SK-N-SH (cell line): ENCODE results near the gene RBCK1. TPM values are rescaled to one million over a fixed set of nuclear protein-coding genes. Genes with fewer than 3 reads are reported as not detected.

Experiments
- CTCF ChIA-PET: fragments of 300-600, 350-600 bp; formaldehyde crosslinking; extraction: SDS; loops from one replicate; lab custom pipeline; 2021; lab: Yijun Ruan, JAX
- POLR2A ChIA-PET: fragments of 350-600 bp; sonication (Branson Sonifier 250); formaldehyde crosslinking; extraction: SDS; loops from one replicate; lab custom pipeline; 2020; ENCODE audit warnings: antibody characterized with exemption, inconsistent platforms; lab: Yijun Ruan, JAX
- DNase-seq: peaks from one replicate; pipeline ENCODE4 v3.0.0; 2012
- H2AFZ ChIP-seq: fragments of 200-600 bp; sonication (generic); 2 replicates; pipeline ENCODE4 v1.8.1; 2016; ENCODE audit warnings: antibody characterized with exemption, mild to moderate bottlenecking, low read depth
- H3F3A ChIP-seq: fragments of 200-600 bp; sonication (generic); replicated peaks from 2 replicates; pipeline ENCODE3; 2016; ENCODE audit warnings: antibody characterized with exemption, mild to moderate bottlenecking; ENCODE audit not compliant: insufficient read depth
- H3K27ac ChIP-seq, 2 experiments: fragments of 200-500 bp in 1 of 2; fragments of 200-600 bp in 1 of 2; sonication (Bioruptor generic) in 1 of 2; sonication (generic), shearing (Covaris generic) in 1 of 2; 2 replicates each; pipeline versions ENCODE4 v1.5.1 to v1.6.1; 2014 to 2016; ENCODE audit warnings: low read depth in 2 of 2, inconsistent platforms in 1 of 2, low read length in 1 of 2, mild to moderate bottlenecking in 1 of 2, mixed read lengths in 1 of 2
- H3K27me3 ChIP-seq: fragments of 200-600 bp; sonication (generic), shearing (Covaris generic); 2 replicates; pipeline ENCODE4 v1.6.1; 2016; ENCODE audit warnings: mixed run types; ENCODE audit not compliant: insufficient read depth
- H3K36me3 ChIP-seq, 2 experiments: fragments of 200-500 bp in 1 of 2; fragments of 200-600 bp in 1 of 2; sonication (Bioruptor generic) in 1 of 2; sonication (generic) in 1 of 2; replicated peaks in 1 of 2; 2 replicates each; pipeline versions ENCODE3 to v1.5.1; 2014 to 2016; ENCODE audit warnings: low read length in 1 of 2, mild to moderate bottlenecking in 1 of 2; ENCODE audit not compliant: insufficient read depth in 2 of 2, control insufficient read depth in 1 of 2
- H3K4me1 ChIP-seq, 2 experiments: fragments of 200-500 bp in 1 of 2; fragments of 200-600 bp in 1 of 2; sonication (Bioruptor generic) in 1 of 2; sonication (generic), shearing (Covaris generic) in 1 of 2; 2 replicates each; pipeline versions ENCODE4 v1.5.1 to v1.6.1; 2014 to 2016; ENCODE audit warnings: low read depth in 1 of 2, low read length in 1 of 2, mixed run types in 1 of 2; ENCODE audit not compliant: insufficient read depth in 2 of 2, control insufficient read depth in 1 of 2
- H3K4me2 ChIP-seq: fragments of 200-600 bp; sonication (generic), shearing (Covaris generic); 2 replicates; pipeline ENCODE4 v1.6.1; 2017; ENCODE audit warnings: mixed run types
- H3K4me3 ChIP-seq, 2 experiments: fragments of 200-500 bp in 1 of 2; fragments of 200-600 bp in 1 of 2; sonication (Bioruptor generic) in 1 of 2; sonication (generic), shearing (Covaris generic) in 1 of 2; 2 replicates each; pipeline versions ENCODE4 v1.5.1 to v1.8.1; 2014 to 2016; ENCODE audit warnings: low read depth in 2 of 2, inconsistent platforms in 1 of 2, low read length in 1 of 2, mild to moderate bottlenecking in 1 of 2, mixed read lengths in 1 of 2, moderate library complexity in 1 of 2
- H3K79me2 ChIP-seq: fragments of 200-600 bp; sonication (generic); 2 replicates; pipeline ENCODE4 v1.8.1; 2017; ENCODE audit warnings: mild to moderate bottlenecking; ENCODE audit not compliant: insufficient read depth
- H3K9ac ChIP-seq: fragments of 200-600 bp; sonication (generic); 2 replicates; pipeline ENCODE4 v1.6.1; 2017; ENCODE audit warnings: mixed run types
- H3K9me2 ChIP-seq: fragments of 200-600 bp; sonication (generic); 2 replicates; pipeline ENCODE4 v1.6.1; 2017; ENCODE audit warnings: mixed run types
- H3K9me3 ChIP-seq: fragments of 200-600 bp; sonication (generic); 2 replicates; pipeline ENCODE4 v1.6.1; 2017; ENCODE audit warnings: mixed run types, mild to moderate bottlenecking, moderate library complexity
- H4K20me1 ChIP-seq: fragments of 200-600 bp; sonication (generic); 2 replicates; pipeline ENCODE4 v1.6.1; 2017; ENCODE audit warnings: mild to moderate bottlenecking, mixed run types; ENCODE audit not compliant: insufficient read depth
- CHD2 ChIP-seq: fragments of 150-350 bp; IDR thresholded peaks from 2 replicates; pipeline ENCODE4 v1.6.1; 2018; ENCODE audit warnings: low read length; ENCODE audit not compliant: partially characterized antibody
- ELF1 ChIP-seq: IDR thresholded peaks from 2 replicates; pipeline ENCODE4 v1.4.0; 2012
- EP300 ChIP-seq, 2 experiments: IDR thresholded peaks; 2 replicates each; pipeline versions ENCODE4 v1.4.0 to v1.6.1; 2012; ENCODE audit warnings: borderline replicate concordance in 1 of 2, low read depth in 1 of 2, low read length in 1 of 2
- EZH2phosphoT487 ChIP-seq: fragments of 200-600 bp; sonication (generic); IDR thresholded peaks from 2 replicates; pipeline ENCODE4 v1.6.1; 2017; ENCODE audit warnings: low read depth, mixed run types, mild to moderate bottlenecking, antibody characterized with exemption, moderate library complexity, borderline replicate concordance
- FOSL2 ChIP-seq: IDR thresholded peaks from 2 replicates; pipeline ENCODE4 v1.4.0; 2012; ENCODE audit warnings: low read depth, mild to moderate bottlenecking, moderate library complexity, borderline replicate concordance
- FOXM1 ChIP-seq: IDR thresholded peaks from 2 replicates; pipeline ENCODE4 v1.4.0; 2012; ENCODE audit warnings: low read depth, mild to moderate bottlenecking
- MEF2A ChIP-seq: IDR thresholded peaks from 2 replicates; pipeline ENCODE4 v1.4.0; 2012; ENCODE audit warnings: low read depth, borderline replicate concordance
- MXI1 ChIP-seq: IDR thresholded peaks from 2 replicates; pipeline ENCODE4 v1.6.1; 2012; ENCODE audit warnings: mild to moderate bottlenecking, low read depth, low read length, improper control_type of control experiment
- NFIC ChIP-seq: IDR thresholded peaks from 2 replicates; pipeline ENCODE4 v1.4.0; 2012; ENCODE audit warnings: borderline replicate concordance
- POLR2AphosphoS5 ChIP-seq: IDR thresholded peaks from 2 replicates; pipeline ENCODE4 v1.6.1; 2012; ENCODE audit warnings: low read depth, low read length
- RCOR1 ChIP-seq: fragments of 150-350 bp; IDR thresholded peaks from 2 replicates; pipeline ENCODE4 v1.6.1; 2017; ENCODE audit warnings: antibody characterized with exemption, low read length
- RXRA ChIP-seq: IDR thresholded peaks from 2 replicates; pipeline ENCODE4 v1.4.0; 2012; ENCODE audit warnings: low read depth, mild to moderate bottlenecking, borderline replicate concordance
- SIN3A ChIP-seq: IDR thresholded peaks from 2 replicates; pipeline ENCODE4 v1.6.1; 2012; ENCODE audit warnings: low read depth, mild to moderate bottlenecking, low read length, moderate library complexity, borderline replicate concordance
- TAF1 ChIP-seq: IDR thresholded peaks from 2 replicates; pipeline ENCODE4 v1.6.1; 2012; ENCODE audit warnings: low read depth, mild to moderate bottlenecking, low read length, moderate library complexity, borderline replicate concordance
- WGBS: methylation state at CpG from one replicate; pipeline ENCODE4 v1.1.6; 2017; ENCODE audit warnings: low lambda C conversion rate; 5-methylcytosine and 5-hydroxymethylcytosine counted together
- polyA plus RNA-seq, 3 experiments: library from polyadenylated mRNA; depleted of rRNA; stranded (reverse); fragments of >200 nt; gene quantifications; 2 replicates each; pipeline ENCODE4 v1.2.3, GENCODE V29; 2012
- TF ChIP-seq, protein P1 (sequence below): fragments of 200-600 bp; sonication (generic); IDR thresholded peaks from 2 replicates; pipeline ENCODE4 v1.6.1; 2017; ENCODE audit warnings: antibody characterized with exemption, mild to moderate bottlenecking, moderate library complexity
- TF ChIP-seq, protein P2 (sequence below): IDR thresholded peaks from 2 replicates; pipeline ENCODE4 v1.4.0; 2012; ENCODE audit warnings: low read depth
- TF ChIP-seq, protein P3 (sequence below): fragments of 150-350 bp; IDR thresholded peaks from 2 replicates; pipeline ENCODE4 v1.6.1; 2017; ENCODE audit warnings: antibody characterized with exemption, low read length, low read depth, borderline replicate concordance
- TF ChIP-seq, protein P4 (sequence below): fragments of 150-350 bp; IDR thresholded peaks from 2 replicates; pipeline ENCODE4 v1.6.1; 2016; ENCODE audit warnings: mild to moderate bottlenecking, low read depth, low read length

RBCK1 gene
- polyA plus RNA-seq, 1 of the 3 experiments (the other 2 are of a cell fraction) = 105 TPM

DNA sequence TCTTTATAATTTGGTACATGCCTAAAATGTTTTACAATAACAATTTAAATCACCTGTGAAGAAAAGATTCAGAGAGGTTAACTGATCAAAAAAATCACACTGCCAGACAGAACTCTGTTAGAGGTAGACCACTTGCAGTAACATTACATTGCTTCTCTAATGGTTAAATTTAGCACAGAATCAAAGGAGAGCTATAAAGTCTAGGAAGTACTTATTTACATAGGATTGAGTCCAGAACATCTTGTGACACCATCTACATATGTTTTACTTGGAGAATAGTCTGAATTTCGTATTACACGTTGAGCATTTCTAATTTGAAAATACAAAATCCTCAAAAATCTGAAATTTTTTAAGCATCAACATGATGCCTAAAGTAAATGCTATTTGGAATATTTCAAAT is 71.4 kb downstream of the RBCK1 start (continued):
- TF ChIP-seq TAF1 = no peak

DNA sequence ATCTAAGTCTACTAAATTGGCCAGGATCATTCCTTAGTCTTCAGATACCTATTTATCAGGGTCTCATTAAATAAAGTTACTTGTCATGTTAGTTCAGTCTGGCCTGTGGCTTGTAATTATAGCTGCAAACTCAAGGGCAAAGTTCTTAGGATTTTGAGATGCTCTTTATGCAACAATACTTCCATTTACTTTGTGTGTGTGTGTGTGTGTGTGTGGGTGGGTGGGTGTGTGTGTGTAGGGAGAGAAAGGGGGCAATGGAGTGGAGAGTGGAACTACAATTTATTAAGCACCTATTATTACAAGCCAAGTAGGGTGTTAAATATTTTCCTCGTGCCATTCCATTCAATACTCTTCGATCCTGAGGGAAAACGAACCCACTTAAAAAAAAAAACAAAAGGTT is 71.9 kb downstream of the RBCK1 start:
- Histone ChIP-seq H3K9me2 (no peaks in the 10 kb centered on the region), H3K4me2 (no peak overlapping the region), H3K9me3 (no peaks in the 10 kb centered on the region), H3K27me3 (no peaks in the 10 kb centered on the region), H3K27ac (no peak overlapping the region), H3K36me3 (peaks cover 54 to 59% of the 10 kb centered on the region in 2 experiments), H2AFZ (no peak overlapping the region), H3K9ac (no peak overlapping the region), H3K4me1 (no peaks in the 10 kb centered on the region; a peak in 1 of 4 replicates), H3K79me2 (no peaks in the 10 kb centered on the region), H3K4me3 (no peak overlapping the region), H3F3A (peaks cover 20% of the 10 kb centered on the region), H4K20me1 (0 out of 2 replicates have a peak, but pooled peaks cover 9% of the 10 kb centered on the region)
- CTCF ChIA-PET = interaction anchor here (0.8 to 4.9 kb wide), 8 partner anchors 12 to 129 kb away, joined by 3 to 21 read pairs (median 4); no protein-coding TSS in a partner anchor
- POLR2A ChIA-PET = no interaction called here
- TF ChIP-seq EP300 (IDR thresholded peaks at IDR 0.05; ENCODE audit: borderline replicate concordance in 1 of 2, low read depth in 1 of 2, low read length in 1 of 2) (no peak), RCOR1 (no peak), RXRA (no peak)
- TF ChIP-seq, protein P1, sequence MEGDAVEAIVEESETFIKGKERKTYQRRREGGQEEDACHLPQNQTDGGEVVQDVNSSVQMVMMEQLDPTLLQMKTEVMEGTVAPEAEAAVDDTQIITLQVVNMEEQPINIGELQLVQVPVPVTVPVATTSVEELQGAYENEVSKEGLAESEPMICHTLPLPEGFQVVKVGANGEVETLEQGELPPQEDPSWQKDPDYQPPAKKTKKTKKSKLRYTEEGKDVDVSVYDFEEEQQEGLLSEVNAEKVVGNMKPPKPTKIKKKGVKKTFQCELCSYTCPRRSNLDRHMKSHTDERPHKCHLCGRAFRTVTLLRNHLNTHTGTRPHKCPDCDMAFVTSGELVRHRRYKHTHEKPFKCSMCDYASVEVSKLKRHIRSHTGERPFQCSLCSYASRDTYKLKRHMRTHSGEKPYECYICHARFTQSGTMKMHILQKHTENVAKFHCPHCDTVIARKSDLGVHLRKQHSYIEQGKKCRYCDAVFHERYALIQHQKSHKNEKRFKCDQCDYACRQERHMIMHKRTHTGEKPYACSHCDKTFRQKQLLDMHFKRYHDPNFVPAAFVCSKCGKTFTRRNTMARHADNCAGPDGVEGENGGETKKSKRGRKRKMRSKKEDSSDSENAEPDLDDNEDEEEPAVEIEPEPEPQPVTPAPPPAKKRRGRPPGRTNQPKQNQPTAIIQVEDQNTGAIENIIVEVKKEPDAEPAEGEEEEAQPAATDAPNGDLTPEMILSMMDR = no peak
- DNase-seq = no peak
- WGBS = 94% methylated on average over 3 of the region's 3 CpGs

DNA sequence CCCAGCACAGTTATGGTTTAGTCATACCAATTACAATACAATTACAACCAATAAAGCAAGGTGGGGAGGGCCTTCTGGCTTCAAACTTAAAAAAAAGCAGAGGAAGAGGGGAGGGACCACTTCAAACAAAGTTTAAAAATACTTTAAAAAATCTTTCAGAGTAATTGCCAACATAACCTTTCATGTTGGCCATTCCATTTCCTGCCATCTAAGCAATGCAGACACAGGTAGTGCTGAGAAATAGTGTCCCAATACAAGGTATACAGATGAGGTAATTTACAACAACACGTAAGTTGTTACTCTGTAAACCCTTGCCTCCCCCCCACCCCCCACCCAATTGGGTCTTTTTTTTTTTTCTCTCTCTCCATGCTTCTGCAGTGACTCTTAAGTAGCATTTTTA is 73.1 kb downstream of the RBCK1 start:
- Histone ChIP-seq H3K9me3 (no peaks in the 10 kb centered on the region), H4K20me1 (0 out of 2 replicates have a peak, but pooled peaks cover 9% of the 10 kb centered on the region), H3K4me2 (no peak overlapping the region), H2AFZ (no peak overlapping the region), H3K4me1 (no peaks in the 10 kb centered on the region; a peak in 1 of 4 replicates), H3F3A (peaks cover 20% of the 10 kb centered on the region), H3K9ac (no peak overlapping the region), H3K36me3 (peaks cover 61 to 65% of the 10 kb centered on the region in 2 experiments), H3K9me2 (no peaks in the 10 kb centered on the region), H3K27ac (no peak overlapping the region), H3K27me3 (no peaks in the 10 kb centered on the region), H3K79me2 (no peaks in the 10 kb centered on the region), H3K4me3 (no peak overlapping the region)
- ChIA-PET POLR2A (no interaction called here), CTCF (interaction anchor here (1.0 to 1.5 kb wide), 3 partner anchors 13 to 127 kb away, joined by 3 to 7 read pairs (median 3); no protein-coding TSS in a partner anchor)
- WGBS = 90% methylated on average over 1 of the region's 1 CpG
- no peak for TF ChIP-seq CHD2
- no peak for TF ChIP-seq TAF1
- TF ChIP-seq, protein P1 = no peak
- no peak for TF ChIP-seq POLR2AphosphoS5
- no peak for TF ChIP-seq EZH2phosphoT487
- TF ChIP-seq MXI1 = no peak
- TF ChIP-seq FOXM1 = no peak
- no peak for TF ChIP-seq ELF1
- TF ChIP-seq, protein P2, sequence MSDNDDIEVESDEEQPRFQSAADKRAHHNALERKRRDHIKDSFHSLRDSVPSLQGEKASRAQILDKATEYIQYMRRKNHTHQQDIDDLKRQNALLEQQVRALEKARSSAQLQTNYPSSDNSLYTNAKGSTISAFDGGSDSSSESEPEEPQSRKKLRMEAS = no peak
- TF ChIP-seq, protein P3, sequence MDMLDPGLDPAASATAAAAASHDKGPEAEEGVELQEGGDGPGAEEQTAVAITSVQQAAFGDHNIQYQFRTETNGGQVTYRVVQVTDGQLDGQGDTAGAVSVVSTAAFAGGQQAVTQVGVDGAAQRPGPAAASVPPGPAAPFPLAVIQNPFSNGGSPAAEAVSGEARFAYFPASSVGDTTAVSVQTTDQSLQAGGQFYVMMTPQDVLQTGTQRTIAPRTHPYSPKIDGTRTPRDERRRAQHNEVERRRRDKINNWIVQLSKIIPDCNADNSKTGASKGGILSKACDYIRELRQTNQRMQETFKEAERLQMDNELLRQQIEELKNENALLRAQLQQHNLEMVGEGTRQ = no peak
- TF ChIP-seq FOSL2 = no peak
- TF ChIP-seq MEF2A = no peak
- TF ChIP-seq RCOR1 = no peak
- TF ChIP-seq, protein P4, sequence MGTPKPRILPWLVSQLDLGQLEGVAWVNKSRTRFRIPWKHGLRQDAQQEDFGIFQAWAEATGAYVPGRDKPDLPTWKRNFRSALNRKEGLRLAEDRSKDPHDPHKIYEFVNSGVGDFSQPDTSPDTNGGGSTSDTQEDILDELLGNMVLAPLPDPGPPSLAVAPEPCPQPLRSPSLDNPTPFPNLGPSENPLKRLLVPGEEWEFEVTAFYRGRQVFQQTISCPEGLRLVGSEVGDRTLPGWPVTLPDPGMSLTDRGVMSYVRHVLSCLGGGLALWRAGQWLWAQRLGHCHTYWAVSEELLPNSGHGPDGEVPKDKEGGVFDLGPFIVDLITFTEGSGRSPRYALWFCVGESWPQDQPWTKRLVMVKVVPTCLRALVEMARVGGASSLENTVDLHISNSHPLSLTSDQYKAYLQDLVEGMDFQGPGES = no peak
- no peak for TF ChIP-seq NFIC
- TF ChIP-seq RXRA = no peak
- no peak for TF ChIP-seq SIN3A
- DNase-seq = no peak
